Measurements from ENCODE around the gene ARID4A. TPM values are rescaled to one million over a fixed set of nuclear protein-coding genes. Genes with fewer than 3 reads are reported as not detected.
A peak's percentile ranks its signal among the peaks of the same experiment; 100 is the strongest.
"Not testable (repeated sequence)": the region's sequence is repeated elsewhere in the genome, so short reads cannot be mapped to it uniquely, and the experiment has no call there.

Gene ARID4A
- total RNA-seq, 1 experiment from 2014 or later, result 1.3 TPM

GRCh38 chr14:58327019-58327418 is 28.7 kb downstream of the ARID4A start:
- DNase-seq, result no peak
- peaks cover 2% of the 10 kb centered on the region for H3K36me3 ChIP-seq
- no peaks in the 10 kb centered on the region for H3K27me3 ChIP-seq
- no peak overlapping the region for H3K4me3 ChIP-seq
- H3K9me3 ChIP-seq, result no peaks in the 10 kb centered on the region

- DNase-seq, result peak; percentile 67
- Histone ChIP-seq H3K27me3 (no peaks in the 10 kb centered on the region), H3K36me3 (peaks cover 2% of the 10 kb centered on the region; the same call in 1 of the 2 replicates), H3K9me3 (no peaks in the 10 kb centered on the region), H3K4me3 (no peak overlapping the region)
These were observed 32.8 kb downstream of the ARID4A start for GRCh38 chr14:58331111-58331510.

- H3K36me3 ChIP-seq, result peaks cover 2% of the 10 kb centered on the region; the same call in 1 of the 2 replicates
- no peak overlapping the region for H3K4me3 ChIP-seq
- no peak for DNase-seq
- H3K9me3 ChIP-seq, result no peaks in the 10 kb centered on the region
- no peaks in the 10 kb centered on the region for H3K27me3 ChIP-seq
These were observed 34.2 kb downstream of the ARID4A start for GRCh38 chr14:58332561-58332960.

- not testable (repeated sequence) for H3K9me3 ChIP-seq, H3K4me3 ChIP-seq, H3K27me3 ChIP-seq, DNase-seq, H3K36me3 ChIP-seq
These were observed 41.3 kb downstream of the ARID4A start for GRCh38 chr14:58339666-58340065.

- H3K4me3 ChIP-seq, result no peak overlapping the region
These were observed 42.9 kb downstream of the ARID4A start for GRCh38 chr14:58341152-58341748.

GRCh38 chr14:58343535-58343934 is 45.2 kb downstream of the ARID4A start:
- H3K4me3 ChIP-seq, H3K36me3 ChIP-seq, DNase-seq, H3K27me3 ChIP-seq, H3K9me3 ChIP-seq: not testable (repeated sequence)

More at GRCh38 chr14:58341152-58341748, 42.9 kb downstream of the ARID4A start:
- Histone ChIP-seq H3K27me3 (no peaks in the 10 kb centered on the region), H3K9me3 (no peaks in the 10 kb centered on the region), H3K36me3 (no peaks in the 10 kb centered on the region)
- no peak for DNase-seq

- Histone ChIP-seq H3K36me3 (no peaks in the 10 kb centered on the region; the same call in 1 of the 2 replicates), H3K4me3 (no peak overlapping the region), H3K27me3 (no peaks in the 10 kb centered on the region), H3K9me3 (no peaks in the 10 kb centered on the region)
- no peak for DNase-seq
These were observed 55.4 kb downstream of the ARID4A start for GRCh38 chr14:58353516-58354299.

- Histone ChIP-seq H3K27me3 (no peaks in the 10 kb centered on the region), H3K4me3 (no peak overlapping the region), H3K9me3 (no peaks in the 10 kb centered on the region), H3K36me3 (no peaks in the 10 kb centered on the region; the same call in 1 of the 2 replicates)
- no peak for DNase-seq
These were observed 56.5 kb downstream of the ARID4A start for GRCh38 chr14:58354808-58355207.

- Histone ChIP-seq H3K36me3 (no peaks in the 10 kb centered on the region; the same call in 1 of the 2 replicates), H3K4me3 (no peak overlapping the region), H3K27me3 (no peaks in the 10 kb centered on the region), H3K9me3 (no peaks in the 10 kb centered on the region)
- no peak for DNase-seq
These were observed 57.9 kb downstream of the ARID4A start for GRCh38 chr14:58356268-58356667.

GRCh38 chr14:58362272-58362671 is 63.9 kb downstream of the ARID4A start:
- not testable (repeated sequence) for H3K27me3 ChIP-seq, H3K4me3 ChIP-seq, DNase-seq, H3K36me3 ChIP-seq, H3K9me3 ChIP-seq

GRCh38 chr14:58362798-58363412 is 64.5 kb downstream of the ARID4A start:
- no peak for DNase-seq
- Histone ChIP-seq H3K4me3 (no peak overlapping the region), H3K9me3 (no peaks in the 10 kb centered on the region), H3K36me3 (peaks cover 4% of the 10 kb centered on the region; the same call in 1 of the 2 replicates), H3K27me3 (no peaks in the 10 kb centered on the region)

GRCh38 chr14:58364316-58364715 is 66.0 kb downstream of the ARID4A start:
- peaks cover 4% of the 10 kb centered on the region; the same call in 1 of the 2 replicates for H3K36me3 ChIP-seq
- no peak for DNase-seq

GRCh38 chr14:58367296-58367695 is 68.9 kb downstream of the ARID4A start:
- Histone ChIP-seq H3K4me3 (no peak overlapping the region), H3K36me3 (peaks cover 4% of the 10 kb centered on the region; the same call in 1 of the 2 replicates), H3K27me3 (no peaks in the 10 kb centered on the region), H3K9me3 (no peaks in the 10 kb centered on the region)
- no peak for DNase-seq

More at GRCh38 chr14:58364316-58364715, 66.0 kb downstream of the ARID4A start:
- Histone ChIP-seq H3K9me3 (no peaks in the 10 kb centered on the region), H3K27me3 (no peaks in the 10 kb centered on the region), H3K4me3 (no peak overlapping the region)

- no peaks in the 10 kb centered on the region for H3K27me3 ChIP-seq
- no peak overlapping the region for H3K4me3 ChIP-seq
- no peaks in the 10 kb centered on the region for H3K9me3 ChIP-seq
- no peak for DNase-seq
- peaks cover 4% of the 10 kb centered on the region; the same call in 1 of the 2 replicates for H3K36me3 ChIP-seq
These were observed 70.6 kb downstream of the ARID4A start for GRCh38 chr14:58368956-58369355.

GRCh38 chr14:58376791-58377190 is 78.4 kb downstream of the ARID4A start:
- no peaks in the 10 kb centered on the region for H3K27me3 ChIP-seq
- no peak overlapping the region for H3K4me3 ChIP-seq
- H3K9me3 ChIP-seq, result no peaks in the 10 kb centered on the region
- no peak for DNase-seq
- no peaks in the 10 kb centered on the region for H3K36me3 ChIP-seq

GRCh38 chr14:58390830-58391229 is 92.5 kb downstream of the ARID4A start:
- Histone ChIP-seq H3K4me3 (no peak overlapping the region), H3K9me3 (no peaks in the 10 kb centered on the region), H3K27me3 (no peaks in the 10 kb centered on the region), H3K36me3 (no peaks in the 10 kb centered on the region)
- no peak for DNase-seq

- H3K36me3 ChIP-seq, result no peaks in the 10 kb centered on the region
- DNase-seq, result no peak
- peak overlapping the region; percentile 21 for H3K4me3 ChIP-seq
- no peaks in the 10 kb centered on the region for H3K27me3 ChIP-seq
- H3K9me3 ChIP-seq, result no peaks in the 10 kb centered on the region
These were observed 97.1 kb downstream of the ARID4A start for GRCh38 chr14:58395562-58395811.

All from MG63 (cell line).